ENCODE results near the gene PATJ.
"Not testable (repeated sequence)": the region's sequence is repeated elsewhere in the genome, so short reads cannot be mapped to it uniquely, and the experiment has no call there.

PATJ gene

DNA sequence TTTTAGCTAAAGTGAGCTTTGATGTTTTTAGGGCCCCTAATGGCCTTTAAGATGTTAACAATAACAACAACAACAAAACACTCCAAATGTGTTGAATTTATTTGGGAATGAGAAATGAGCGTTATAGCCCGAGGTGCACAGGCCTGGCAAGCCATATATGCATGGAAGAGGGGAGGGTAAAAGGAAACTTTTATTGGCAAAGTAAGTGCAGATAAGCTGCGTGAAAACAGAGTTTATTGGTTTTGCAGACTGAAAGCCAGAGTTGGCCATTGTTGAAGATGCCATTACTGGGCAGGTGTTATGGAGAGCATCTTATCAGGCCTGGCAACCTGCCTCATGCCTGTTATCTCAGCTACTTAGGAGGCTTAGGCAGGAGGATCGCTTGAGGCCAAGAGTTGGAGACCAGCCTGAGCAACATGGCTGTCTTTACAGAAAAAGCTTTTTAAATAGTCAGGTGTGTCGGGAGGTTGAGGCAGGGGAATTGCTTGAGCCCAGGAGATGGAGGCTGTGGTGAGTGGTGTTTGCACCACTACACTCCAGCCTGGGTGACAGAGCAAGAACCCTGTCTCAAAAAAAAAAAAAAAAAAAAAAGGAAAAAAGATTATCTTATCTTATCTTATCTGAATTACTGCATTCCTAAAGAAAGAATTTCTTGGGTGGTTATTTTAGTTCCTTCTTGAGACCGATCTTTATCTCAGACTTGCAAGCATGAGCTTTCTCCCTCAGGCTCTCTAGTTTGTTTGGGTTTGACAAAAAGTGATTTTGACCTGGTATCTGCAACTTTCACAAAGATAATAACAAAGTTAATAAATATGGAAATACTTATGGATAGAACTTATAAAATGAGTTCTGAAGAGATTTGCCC, 1.7 kb downstream of the PATJ start:
- no peak for DNase-seq

DNA sequence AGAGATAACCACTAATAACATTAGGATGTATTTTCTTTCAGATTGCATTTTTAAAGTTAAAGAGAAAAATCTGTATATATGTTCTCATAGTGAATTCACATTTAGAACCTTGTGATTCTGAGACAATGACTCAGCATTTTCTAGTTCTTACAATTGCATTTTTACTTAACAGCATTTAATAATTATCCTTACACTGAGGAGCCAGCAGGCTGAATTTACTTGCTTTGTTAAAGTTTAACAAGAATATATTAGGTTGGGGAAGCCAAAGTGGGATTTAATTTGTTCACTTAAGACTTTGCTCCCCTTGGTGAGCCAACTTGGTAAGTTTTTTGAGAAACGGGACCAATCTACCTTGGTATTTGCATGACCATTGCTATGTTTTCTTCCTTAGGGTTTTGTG, 4.5 kb downstream of the PATJ start:
- DNase-seq: no peak

DNA sequence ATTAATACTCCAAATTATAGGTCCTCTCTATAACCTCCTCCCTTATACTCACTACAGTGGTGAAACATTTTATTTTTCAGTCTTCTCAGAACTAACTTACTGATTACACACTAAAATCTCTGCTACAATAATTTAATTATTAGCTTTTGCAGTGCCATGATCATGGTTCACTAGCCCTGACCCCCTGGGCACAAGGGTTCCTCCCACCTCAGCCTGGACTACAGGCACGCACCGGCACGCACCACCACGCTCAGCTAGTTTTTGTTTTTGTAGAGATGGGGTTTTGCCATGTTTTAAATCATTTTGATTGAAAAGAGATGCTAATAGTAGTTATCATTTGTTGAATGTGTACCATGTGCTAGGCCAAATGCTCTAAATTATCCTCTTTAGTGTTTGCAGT, 6.3 kb downstream of the PATJ start:
- DNase-seq: no peak

DNA sequence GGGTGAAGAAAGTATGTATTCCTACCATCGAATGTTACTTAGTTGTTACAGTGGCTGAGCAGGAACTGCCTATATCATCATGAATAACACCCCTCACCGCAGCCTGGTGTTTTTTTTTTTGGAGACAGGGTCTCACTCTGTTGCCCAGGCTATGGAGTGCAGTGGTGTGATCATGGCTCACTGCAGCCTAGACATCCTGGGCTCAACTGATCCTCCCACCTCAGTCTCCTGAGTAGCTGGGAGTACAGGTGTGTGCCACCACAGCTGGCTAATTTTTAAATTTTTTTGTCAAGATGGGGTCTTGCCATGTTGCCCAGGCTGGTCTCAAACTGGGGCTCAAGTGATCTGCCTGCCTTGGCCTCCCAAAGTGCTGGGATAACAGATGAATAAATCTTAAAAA, 7.3 kb downstream of the PATJ start:
- DNase-seq: no peak

DNA sequence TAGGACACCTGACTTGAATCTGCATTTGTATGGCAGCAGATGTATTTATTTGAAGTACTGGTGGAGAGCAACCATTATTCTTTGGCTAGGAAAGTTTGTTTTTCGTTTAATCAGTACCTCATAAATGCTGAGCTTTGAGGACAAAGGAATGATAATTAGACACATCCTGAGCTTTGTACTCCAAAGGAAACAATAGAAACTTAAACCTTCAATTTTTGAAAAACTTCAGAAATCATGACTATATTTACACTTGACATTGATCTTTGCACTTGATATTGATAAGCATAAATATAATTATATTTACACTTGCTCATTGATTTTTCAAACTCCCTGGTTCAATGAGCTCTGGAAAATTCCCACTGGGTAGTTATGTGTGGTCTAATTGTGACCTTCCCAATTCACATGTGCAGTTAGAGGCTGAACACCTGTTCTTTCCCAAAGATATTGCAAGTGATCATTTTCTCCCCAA, 10.7 kb downstream of the PATJ start:
- no peak for DNase-seq

DNA sequence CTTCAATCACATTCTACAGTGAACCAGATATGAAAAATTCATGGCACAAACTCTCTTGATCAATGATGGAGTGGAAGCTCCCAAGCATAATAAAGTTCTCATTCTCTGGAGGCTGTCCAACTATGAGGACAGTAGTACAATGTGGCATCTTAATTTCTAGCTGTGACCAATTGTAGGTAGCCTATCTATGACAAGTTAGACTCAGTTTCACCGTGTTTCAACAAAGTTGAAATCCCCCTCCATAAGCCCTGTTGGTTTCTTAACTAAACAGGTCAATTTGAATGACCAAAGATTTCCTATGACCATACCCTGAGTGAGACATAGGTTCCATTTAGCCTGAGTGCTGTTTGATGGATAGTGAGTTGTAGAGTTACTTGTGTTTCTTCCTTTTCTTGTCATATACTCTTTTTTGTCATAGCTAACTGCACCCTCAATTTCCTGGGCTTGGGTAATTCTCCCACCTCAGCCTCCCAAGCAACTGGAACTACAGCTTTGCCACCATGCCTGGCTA, 11.8 kb downstream of the PATJ start:
- DNase-seq: no peak

DNA sequence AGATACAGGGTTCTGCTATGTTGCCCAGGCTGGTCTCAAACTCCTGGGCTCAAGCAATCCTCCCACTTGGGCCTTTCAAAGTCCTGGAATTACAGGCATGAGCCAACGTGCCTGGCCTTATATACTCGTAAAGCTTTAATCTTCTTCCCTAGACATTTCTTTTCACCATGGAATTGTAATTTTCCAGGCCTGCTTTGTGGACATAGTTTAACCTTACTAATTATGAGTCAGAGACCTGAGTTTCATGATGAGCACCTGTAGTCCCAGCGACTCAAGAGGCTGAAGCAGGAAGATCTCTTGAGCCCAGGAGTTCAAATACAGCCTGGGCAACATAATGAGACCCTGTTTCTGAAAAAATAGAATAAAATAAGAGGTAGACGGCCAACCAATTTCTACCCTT, 12.3 kb downstream of the PATJ start:
- DNase-seq: no peak

DNA sequence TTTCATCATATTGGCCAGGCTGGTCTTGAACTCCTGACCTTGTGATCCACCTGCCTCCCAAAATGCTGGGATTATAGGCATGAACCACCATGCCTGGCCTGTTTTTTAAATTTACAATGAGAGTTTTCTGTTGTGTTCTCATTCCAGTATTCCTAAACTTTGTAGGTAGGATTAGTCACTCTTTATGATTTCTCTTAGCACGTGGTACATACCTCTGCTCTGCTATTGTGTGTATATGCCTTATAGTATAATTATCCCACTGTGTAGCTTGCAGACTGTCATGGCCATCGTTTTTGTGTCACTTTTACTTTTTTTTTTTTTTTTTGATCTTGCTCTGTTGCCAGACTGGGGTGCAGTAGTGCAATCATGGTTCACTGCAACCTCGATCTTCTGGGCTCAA, 14.5 kb downstream of the PATJ start:
- DNase-seq: no peak

DNA sequence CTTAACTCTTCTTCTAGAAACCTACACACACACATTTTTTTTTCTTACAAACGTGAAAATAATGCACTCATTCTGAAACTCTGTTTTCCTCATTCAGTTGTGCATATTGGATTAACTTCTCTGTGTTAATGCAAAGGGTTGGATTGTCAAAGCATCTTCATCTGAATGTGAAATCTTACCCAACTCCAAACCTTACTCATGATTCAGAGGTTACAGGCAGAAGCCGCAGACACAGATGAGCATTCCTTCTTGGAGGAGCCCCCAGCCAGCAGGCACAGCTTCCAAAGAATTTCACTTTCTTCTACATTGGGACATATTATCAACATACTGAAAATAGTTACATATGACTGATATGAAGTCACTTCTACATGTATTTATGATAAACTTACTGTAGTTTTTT, 15.7 kb downstream of the PATJ start:
- DNase-seq: no peak

DNA sequence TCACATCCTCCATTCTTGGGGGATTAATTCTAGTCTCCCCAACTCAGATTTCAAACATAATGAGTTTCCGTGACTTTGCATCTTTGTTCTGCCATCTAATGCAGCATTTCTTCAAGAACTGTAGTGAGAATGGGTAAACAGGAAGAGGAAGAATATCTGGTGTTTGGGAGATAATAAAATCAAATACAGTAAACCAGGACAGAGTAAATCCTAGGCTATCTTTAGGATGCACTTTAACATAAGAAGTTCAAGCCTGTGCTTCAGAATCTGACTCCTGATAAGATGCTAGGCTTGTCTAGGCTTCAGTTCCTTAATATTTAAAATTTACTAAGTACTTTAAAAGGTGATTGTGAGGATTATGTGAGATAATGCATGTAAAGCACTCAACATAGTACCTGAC, 27.9 kb downstream of the PATJ start:
- DNase-seq: no peak

DNA sequence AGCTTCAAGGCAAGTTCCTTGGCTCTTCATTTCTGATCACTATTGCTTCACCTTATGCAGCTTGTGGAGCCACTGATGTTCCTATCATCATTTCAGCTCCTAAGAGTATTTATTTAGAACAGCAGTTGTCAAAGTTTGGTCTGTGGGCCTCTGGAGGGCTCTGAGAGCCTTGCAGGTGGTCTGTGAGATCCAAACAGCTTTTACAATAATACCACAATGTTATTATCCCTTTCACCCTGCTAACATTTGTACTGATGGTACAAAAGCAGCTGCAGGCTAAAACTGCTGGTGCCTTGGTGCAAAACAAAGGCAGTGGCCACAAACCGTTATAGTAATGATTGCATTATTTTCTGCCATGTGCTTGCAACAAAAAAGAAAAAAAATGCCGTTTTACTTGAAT, 33.8 kb downstream of the PATJ start:
- no peak for DNase-seq

DNA sequence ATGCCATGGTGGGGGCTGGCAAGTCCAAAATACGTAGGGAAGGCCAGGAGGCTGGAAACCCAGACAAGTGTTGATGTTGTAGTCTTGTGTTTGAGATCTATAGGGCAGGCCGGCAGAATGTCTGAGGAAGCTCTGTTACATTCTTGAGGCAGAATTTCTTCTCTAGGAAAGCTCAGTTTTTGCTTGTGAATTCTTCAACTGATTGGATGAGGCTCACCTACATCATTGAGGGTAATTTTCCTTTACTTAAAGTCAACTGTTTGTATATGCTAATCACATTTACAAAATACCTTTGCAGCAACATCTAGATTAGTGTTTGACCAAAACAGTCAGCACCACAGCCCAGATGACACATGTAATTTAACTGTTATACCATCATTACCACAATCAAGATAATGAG, 37.0 kb downstream of the PATJ start:
- no peak for DNase-seq

DNA sequence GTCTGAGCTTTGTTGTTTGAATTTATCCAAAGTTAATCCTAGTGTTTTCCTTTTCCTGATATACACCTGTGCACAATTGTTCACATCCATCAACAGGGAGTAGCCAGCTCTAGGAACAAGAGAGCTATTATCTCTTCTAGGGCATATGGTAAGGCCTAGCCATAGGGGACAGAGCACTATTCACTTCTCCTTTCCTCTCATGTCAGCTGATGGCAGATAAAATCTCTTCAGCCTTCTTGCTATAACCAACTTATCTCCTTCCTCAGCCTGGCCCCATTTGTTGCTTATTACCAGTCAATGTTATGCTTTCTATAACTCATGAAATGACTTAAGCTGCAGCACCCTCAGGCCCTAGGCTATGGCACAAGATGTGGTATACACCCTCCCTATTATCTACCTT, 38.9 kb downstream of the PATJ start:
- no peak for DNase-seq

DNA sequence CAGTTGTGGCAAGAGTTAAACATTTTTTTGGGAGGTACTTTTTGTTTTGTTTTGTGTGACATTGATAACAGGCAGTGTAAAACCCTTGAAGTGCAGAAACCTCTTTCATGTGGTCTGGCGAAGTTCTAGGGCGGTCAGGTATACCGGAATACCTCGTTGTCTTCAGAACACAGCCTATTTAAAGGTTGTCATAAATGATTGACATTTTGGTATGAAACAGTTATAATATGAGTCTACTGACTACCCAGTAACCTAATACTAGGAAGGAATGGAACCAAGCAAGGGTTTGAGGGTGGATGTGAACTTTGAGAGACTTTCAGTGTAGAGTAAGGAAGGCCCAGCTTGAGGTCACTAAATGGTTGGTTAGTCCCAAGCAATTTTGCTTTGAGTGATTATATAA, 40.5 kb downstream of the PATJ start:
- no peak for DNase-seq

DNA sequence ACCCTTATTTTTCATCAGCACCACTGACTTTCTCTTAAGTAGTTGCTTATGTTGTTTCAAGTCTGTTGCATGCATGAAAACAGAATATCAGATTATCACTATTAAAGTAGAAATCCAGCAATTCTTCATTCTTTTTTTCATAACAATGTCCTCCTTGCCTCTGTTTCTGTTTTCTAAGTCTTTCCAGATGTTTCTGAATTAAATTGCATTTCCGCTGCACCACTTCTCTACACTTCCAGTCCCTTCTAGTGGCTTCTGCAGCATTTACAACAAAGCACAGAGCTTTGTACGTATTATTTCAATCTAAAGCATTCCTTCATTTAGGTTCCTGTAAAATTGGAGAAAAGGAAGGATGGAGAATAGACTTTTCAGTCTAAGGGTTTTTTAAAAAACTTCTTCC, 42.4 kb downstream of the PATJ start:
- no peak for DNase-seq

DNA sequence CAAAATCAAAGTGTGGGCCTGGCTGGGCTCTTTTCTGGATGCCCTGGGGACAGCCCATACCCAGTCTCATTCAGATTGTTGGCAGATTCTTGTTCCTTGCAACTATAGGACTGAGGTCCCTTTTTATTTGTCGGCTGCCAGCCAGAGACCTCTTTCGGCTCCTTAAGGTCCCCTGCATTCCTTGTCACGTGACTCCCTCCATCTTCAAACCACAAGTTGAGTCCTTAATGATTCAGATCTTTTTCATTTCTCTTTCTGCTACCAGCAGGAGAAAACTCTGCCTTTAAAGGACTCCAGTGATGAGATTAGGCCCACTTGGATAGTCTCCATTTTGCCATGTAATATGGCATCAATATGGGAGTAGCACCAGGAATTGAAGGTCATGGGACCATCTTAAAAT, 48.6 kb downstream of the PATJ start:
- no peak for DNase-seq

DNA sequence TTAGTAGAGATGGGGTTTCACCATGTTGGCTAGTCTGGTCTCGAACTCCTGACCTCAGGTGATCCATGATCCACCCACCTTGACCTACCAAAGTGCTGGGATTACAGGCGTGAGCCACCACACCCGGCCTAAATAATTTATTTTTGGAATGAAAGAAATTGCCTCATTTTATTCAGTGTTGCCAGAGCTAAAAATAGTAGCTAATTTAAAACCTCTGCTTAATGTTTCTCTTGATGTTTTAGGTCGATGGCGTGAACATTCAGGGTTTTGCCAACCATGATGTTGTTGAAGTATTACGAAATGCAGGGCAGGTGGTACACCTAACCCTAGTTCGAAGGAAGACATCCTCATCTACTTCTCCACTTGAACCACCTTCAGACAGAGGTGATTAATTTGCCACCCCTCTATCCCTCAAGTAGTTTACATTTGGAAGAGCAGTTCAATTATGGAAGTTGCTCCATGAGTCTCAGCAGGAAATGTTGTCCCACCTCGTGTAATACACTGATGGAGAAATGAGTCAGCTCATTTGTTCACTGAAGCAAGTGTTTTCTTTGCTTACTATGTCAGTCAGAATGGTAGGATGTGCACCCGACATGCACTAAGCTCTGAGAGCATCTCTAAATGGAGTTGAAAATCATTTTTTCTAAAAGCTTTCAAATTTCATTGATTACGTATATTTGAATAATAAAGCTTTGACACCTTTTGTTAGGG, 54.9 kb downstream of the PATJ start:
- DNase-seq: no peak

DNA sequence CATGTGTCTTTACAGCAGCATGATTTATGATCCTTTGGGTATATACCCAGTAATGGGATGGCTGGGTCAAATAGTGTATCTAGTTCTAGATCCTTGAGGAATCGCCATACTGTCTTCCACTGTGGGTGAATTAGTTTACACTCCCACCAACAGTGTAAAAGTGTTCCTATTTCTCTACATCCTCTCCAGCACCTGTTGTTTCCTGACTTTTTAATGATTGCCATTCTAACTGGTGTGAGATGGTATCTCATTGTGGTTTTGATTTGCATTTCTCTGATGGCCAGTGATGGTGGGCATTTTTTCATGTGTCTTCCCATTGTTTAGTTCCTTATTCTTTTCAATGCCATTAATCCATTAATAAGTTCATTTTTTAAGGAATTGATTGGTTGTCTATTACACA, 58.8 kb downstream of the PATJ start:
- DNase-seq: not testable (repeated sequence)

DNA sequence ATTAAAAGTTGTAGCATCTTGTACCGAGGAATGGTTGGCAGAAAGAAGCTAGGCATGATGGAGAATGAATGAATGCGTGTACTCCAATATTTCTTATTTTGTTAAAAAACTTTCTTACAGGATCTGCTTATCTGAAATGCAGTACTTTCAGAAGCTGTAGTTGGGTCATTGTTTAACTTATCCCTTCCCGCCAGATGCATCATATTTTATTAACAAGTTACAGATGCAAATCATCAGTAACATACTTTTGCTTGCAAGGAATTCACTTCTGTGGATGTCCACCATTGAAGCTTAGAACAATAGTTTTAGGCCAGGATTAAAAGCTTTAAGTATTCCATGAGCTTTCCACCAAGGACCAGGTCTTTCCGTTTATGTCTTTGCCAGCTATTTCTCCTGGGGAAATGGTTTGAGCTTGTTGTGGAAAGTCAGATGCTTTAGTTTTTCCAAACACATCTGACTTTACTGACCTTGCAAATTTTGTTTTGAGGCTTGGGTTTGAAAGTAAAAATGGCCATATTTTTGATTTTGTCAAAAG, 65.4 kb downstream of the PATJ start:
- DNase-seq: no peak

DNA sequence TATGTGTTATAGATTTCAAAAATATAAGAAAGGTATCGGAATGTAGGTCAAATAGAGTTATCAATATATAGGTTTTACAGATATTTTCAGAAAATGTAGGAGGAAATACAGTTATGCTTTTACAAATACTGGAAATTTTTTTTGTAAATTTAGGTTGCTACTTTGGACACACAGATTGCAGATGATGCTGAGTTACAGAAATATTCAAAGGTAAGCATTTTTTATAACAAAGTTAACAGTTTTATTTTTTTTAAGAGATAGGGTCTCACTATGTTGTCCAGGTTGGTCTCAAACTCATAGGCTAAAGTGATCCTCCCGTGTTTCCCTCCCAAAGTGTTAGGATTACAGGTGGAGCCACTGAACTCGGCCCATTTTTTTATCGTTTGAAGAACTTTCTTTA, 66.0 kb downstream of the PATJ start:
- DNase-seq: no peak

DNA sequence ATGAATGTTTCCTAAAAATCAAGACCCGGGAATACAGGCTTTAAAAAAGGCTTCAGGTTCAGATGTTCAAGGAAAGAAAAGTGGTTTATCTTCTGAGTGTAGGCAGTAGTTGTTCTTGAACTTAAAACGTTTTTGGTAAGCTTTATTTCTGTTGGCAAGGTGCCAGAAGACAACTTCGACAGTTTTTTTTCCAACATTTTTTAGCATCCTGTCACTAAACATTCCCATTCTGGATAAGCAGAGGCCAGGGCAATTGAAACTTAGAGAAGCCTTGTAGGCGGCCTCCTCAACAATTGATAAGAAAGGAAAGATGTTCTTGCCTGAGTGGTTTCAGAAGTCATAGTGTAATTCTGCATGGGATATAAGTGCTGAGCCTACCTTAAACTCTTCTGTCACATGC, 66.7 kb downstream of the PATJ start:
- DNase-seq: no peak

DNA sequence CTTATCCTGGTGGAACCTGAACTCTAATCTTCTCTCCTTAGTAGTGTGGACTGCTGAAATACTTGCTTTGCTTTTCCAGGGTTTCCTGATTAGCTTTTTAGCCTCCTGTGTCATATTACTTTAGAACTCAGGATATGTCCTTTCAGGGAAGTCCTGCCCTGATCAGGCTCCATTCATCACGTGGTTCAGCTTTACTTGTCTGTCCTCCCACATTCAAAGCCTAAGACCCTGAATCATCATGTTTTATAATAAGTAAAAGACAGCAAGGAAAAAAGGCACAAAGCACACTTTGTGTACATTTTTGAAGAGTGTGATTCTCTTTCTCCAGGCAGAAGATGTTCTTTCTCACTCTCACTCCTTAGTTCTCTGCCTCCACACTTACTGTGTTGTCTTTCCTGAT, 70.6 kb downstream of the PATJ start:
- DNase-seq: no peak

DNA sequence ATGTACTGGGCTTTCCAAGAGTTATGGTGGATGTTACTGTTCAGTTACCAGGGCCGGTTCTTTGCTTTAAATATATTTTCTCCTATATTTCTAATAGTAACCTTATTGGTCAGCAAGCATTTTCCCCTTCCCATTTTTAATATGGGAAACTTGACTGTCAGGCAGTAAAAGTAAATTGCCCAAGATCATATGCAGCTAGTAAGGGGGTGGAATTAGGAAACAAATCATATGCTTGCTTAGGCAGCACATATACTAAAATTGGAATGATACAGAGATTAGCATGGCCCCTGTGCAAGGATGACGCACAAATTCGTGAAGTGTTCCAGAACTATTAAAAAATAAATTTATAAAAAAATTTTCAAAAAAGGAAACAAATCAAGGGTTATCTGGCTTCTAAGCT, 73.9 kb downstream of the PATJ start:
- DNase-seq: no peak

DNA sequence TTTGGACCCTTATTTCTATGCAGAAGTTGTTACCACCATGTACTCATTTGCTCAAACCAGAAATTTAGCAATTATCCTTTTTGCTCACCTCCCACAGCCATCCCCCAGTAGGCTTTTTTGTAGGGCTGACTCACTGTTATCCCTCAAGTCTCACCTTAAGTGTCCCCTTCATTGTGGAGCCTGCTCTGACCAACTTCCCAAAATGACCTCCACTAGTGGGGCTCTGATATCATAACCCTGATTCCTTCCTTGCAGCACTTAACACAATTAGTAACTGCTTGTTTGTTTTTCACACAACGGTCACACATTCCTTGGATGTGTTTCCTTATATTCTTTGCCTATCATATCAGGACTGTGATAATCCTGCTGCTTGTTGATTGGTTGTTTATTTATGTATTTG, 76.7 kb downstream of the PATJ start:
- DNase-seq: no peak
